ENCODE results near the gene NAV2. TPM values are rescaled to one million over a fixed set of nuclear protein-coding genes. Genes with fewer than 3 reads are reported as not detected.

The NAV2 gene
- polyA plus RNA-seq, 1 donor (not counting 4 experiments of a cell fraction or from before 2014, with no cell fraction given), result 4.0 TPM

- Histone ChIP-seq H3K4me2 (ENCODE audit: control insufficient read depth, extremely low read depth, insufficient read depth, low read depth, low read length) (no peak overlapping the region), H3K4me3 (ENCODE audit: control insufficient read depth in 2 of 3, extremely low read depth in 1 of 3, insufficient read depth in 2 of 3, low read depth in 1 of 3, low read length in 3 of 3) (no peak overlapping the region), H3K79me2 (ENCODE audit: control insufficient read depth, insufficient read depth, low read length) (no peaks in the 10 kb centered on the region), H3K9me1 (ENCODE audit: control insufficient read depth, extremely low read depth, insufficient read depth, low read length) (no peaks in the 10 kb centered on the region), H3K9me3 (ENCODE audit: control insufficient read depth, low read depth, low read length) (no peaks in the 10 kb centered on the region), H3K27me3 (ENCODE audit: control insufficient read depth, extremely low read depth, insufficient read depth, low read length) (peaks cover 3% of the 10 kb centered on the region), H2AFZ (ENCODE audit: control insufficient read depth, low read length) (no peak overlapping the region), H4K20me1 (ENCODE audit: control insufficient read depth, extremely low read depth, insufficient read depth, low read length) (no peaks in the 10 kb centered on the region), H3K27ac (ENCODE audit: control insufficient read depth, insufficient read depth, low read length) (no peak overlapping the region), H3K9ac (ENCODE audit: control insufficient read depth, extremely low read depth, insufficient read depth, low read length) (no peak overlapping the region), H3K36me3 (ENCODE audit: control insufficient read depth in 2 of 2, extremely low read depth in 1 of 2, insufficient read depth in 2 of 2, low read length in 2 of 2) (no peaks in the 10 kb centered on the region), H3K4me1 (ENCODE audit: control insufficient read depth, extremely low read depth, insufficient read depth, low read length) (peaks cover 12% of the 10 kb centered on the region)
- DNase-seq (ENCODE audit: low read depth, low spot score) (no peak), FAIRE-seq (no peak)
- TF ChIP-seq CTCF (optimal IDR thresholded peaks at IDR 0.05 in 1 of 3, IDR thresholded peaks at IDR 0.05 in 1 of 3, conservative IDR thresholded peaks at IDR 0.05 in 1 of 3; ENCODE audit: extremely low read depth in 1 of 3, insufficient read depth in 2 of 3, low read length in 3 of 3), result no peak
- TF ChIP-seq EZH2 (IDR thresholded peaks at IDR 0.05; ENCODE audit: low read length), result no peak
- dilution Hi-C loops (cut with MboI; ENCODE audit: extremely low pct_ligation_motif_present, low sequenced_read_pairs), result no loop called here
Measured at GRCh38 chr11:19683141-19683805, 29.4 kb upstream of the NAV2 start.

- H3K9ac ChIP-seq (ENCODE audit: control insufficient read depth, extremely low read depth, insufficient read depth, low read length), result no peak overlapping the region
- no peak overlapping the region for H3K27ac ChIP-seq (ENCODE audit: control insufficient read depth, insufficient read depth, low read length)
- FAIRE-seq, result no peak
- no peaks in the 10 kb centered on the region for H3K79me2 ChIP-seq (ENCODE audit: control insufficient read depth, insufficient read depth, low read length)
- no peak for TF ChIP-seq CTCF (optimal IDR thresholded peaks at IDR 0.05 in 1 of 3, IDR thresholded peaks at IDR 0.05 in 1 of 3, conservative IDR thresholded peaks at IDR 0.05 in 1 of 3; ENCODE audit: extremely low read depth in 1 of 3, insufficient read depth in 2 of 3, low read length in 3 of 3)
- TF ChIP-seq EZH2 (IDR thresholded peaks at IDR 0.05; ENCODE audit: low read length), result no peak
- H2AFZ ChIP-seq (ENCODE audit: control insufficient read depth, low read length), result no peak overlapping the region
- DNase-seq (ENCODE audit: low read depth, low spot score), result no peak
- H3K9me3 ChIP-seq (ENCODE audit: control insufficient read depth, low read depth, low read length), result no peaks in the 10 kb centered on the region
- dilution Hi-C loops (cut with MboI; ENCODE audit: extremely low pct_ligation_motif_present, low sequenced_read_pairs), result no loop called here
- no peak overlapping the region for H3K4me3 ChIP-seq (ENCODE audit: control insufficient read depth in 2 of 3, extremely low read depth in 1 of 3, insufficient read depth in 2 of 3, low read depth in 1 of 3, low read length in 3 of 3)
- H3K36me3 ChIP-seq (ENCODE audit: control insufficient read depth in 2 of 2, extremely low read depth in 1 of 2, insufficient read depth in 2 of 2, low read length in 2 of 2), result no peaks in the 10 kb centered on the region
- peaks cover 12% of the 10 kb centered on the region for H3K4me1 ChIP-seq (ENCODE audit: control insufficient read depth, extremely low read depth, insufficient read depth, low read length)
- H4K20me1 ChIP-seq (ENCODE audit: control insufficient read depth, extremely low read depth, insufficient read depth, low read length), result no peaks in the 10 kb centered on the region
- H3K4me2 ChIP-seq (ENCODE audit: control insufficient read depth, extremely low read depth, insufficient read depth, low read depth, low read length), result no peak overlapping the region
- peaks cover 3% of the 10 kb centered on the region for H3K27me3 ChIP-seq (ENCODE audit: control insufficient read depth, extremely low read depth, insufficient read depth, low read length)
- H3K9me1 ChIP-seq (ENCODE audit: control insufficient read depth, extremely low read depth, insufficient read depth, low read length), result no peaks in the 10 kb centered on the region
Measured at GRCh38 chr11:19683862-19684491, 28.7 kb upstream of the NAV2 start.
